SU-DHL-6 (cell line): ENCODE results near the gene DDX27.

Source experiments
- H2AFZ ChIP-seq: fragments of 200-600 bp; sonication (generic); 2 replicates; pipeline ENCODE4 v1.6.1; 2014; ENCODE audit warnings: low read depth, mild to moderate bottlenecking, moderate library complexity, mixed read lengths, antibody characterized with exemption, low read length; ENCODE audit not compliant: severe bottlenecking
- H3F3A ChIP-seq: fragments of 200-600 bp; shearing (Covaris generic); 2 replicates; pipeline ENCODE4 v1.6.0; 2016; ENCODE audit warnings: antibody characterized with exemption, mild to moderate bottlenecking; ENCODE audit not compliant: insufficient read depth
- H3K27ac ChIP-seq: fragments of 200-600 bp; sonication (generic); 2 replicates; pipeline ENCODE4 v1.5.1; 2016; ENCODE audit warnings: low read depth, mild to moderate bottlenecking, low read length, moderate library complexity, mixed read lengths
- H3K27me3 ChIP-seq: fragments of 200-600 bp; sonication (generic), shearing (Covaris generic); 2 replicates; pipeline ENCODE4 v1.6.0; 2014; ENCODE audit warnings: mild to moderate bottlenecking, low read length
- H3K36me3 ChIP-seq: fragments of 200-600 bp; sonication (generic); 2 replicates; pipeline ENCODE4 v1.6.1; 2014; ENCODE audit warnings: mild to moderate bottlenecking, low read length, mixed read lengths
- H3K4me2 ChIP-seq: fragments of 300-600, 200-600 bp; shearing (Covaris generic), sonication (generic); 2 replicates; pipeline ENCODE4 v1.6.0; 2014; ENCODE audit warnings: low read length, low read depth, mild to moderate bottlenecking; ENCODE audit not compliant: poor library complexity, severe bottlenecking
- H3K4me3 ChIP-seq: fragments of 200-600 bp; sonication (generic); 2 replicates; pipeline ENCODE4 v1.5.1; 2014; ENCODE audit warnings: antibody characterized with exemption, low read length, mild to moderate bottlenecking, mixed read lengths; ENCODE audit not compliant: insufficient read depth, poor library complexity, severe bottlenecking
- H3K79me2 ChIP-seq: fragments of 200-600 bp; sonication (generic); 2 replicates; pipeline ENCODE4 v1.6.1; 2014; ENCODE audit warnings: mild to moderate bottlenecking, low read length, moderate library complexity; ENCODE audit not compliant: insufficient read depth
- H3K9ac ChIP-seq: fragments of 200-600 bp; sonication (generic); 2 replicates; pipeline ENCODE4 v1.7.0; 2014; ENCODE audit warnings: mild to moderate bottlenecking, low read length
- H3K9me2 ChIP-seq: fragments of 200-600 bp; sonication (generic); replicated peaks from 2 replicates; pipeline ENCODE4 v1.6.1; 2014; ENCODE audit warnings: low read length; ENCODE audit not compliant: insufficient read depth
- H3K9me3 ChIP-seq: fragments of 200-600 bp; sonication (generic); 2 replicates; pipeline ENCODE4 v1.6.1; 2014; ENCODE audit warnings: low read length, mixed read lengths; ENCODE audit not compliant: insufficient read depth
- H4K20me1 ChIP-seq: fragments of 200-600 bp; sonication (generic); 2 replicates; pipeline ENCODE4 v1.6.1; 2014; ENCODE audit warnings: low read depth, mild to moderate bottlenecking, antibody characterized with exemption, low read length, moderate library complexity, mixed read lengths
- CTCF ChIP-seq: fragments of 200-600 bp; sonication (generic); IDR thresholded peaks from one replicate; pipeline ENCODE4 v1.5.1; 2017; ENCODE audit warnings: antibody characterized with exemption, mild to moderate bottlenecking, low read length, moderate library complexity; ENCODE audit not compliant: insufficient read depth, poor library complexity, severe bottlenecking
- EZH2phosphoT487 ChIP-seq: fragments of 200-600 bp; sonication (generic), shearing (Covaris generic); conservative IDR thresholded peaks from 2 replicates; pipeline ENCODE4 v1.6.1; 2018; ENCODE audit warnings: mild to moderate bottlenecking, antibody characterized with exemption, low read length, moderate library complexity, mixed read lengths

Gene DDX27

GRCh38 chr20:49171909-49172308 is 47.3 kb upstream of the DDX27 start:
- no peak overlapping the region for H3K27ac ChIP-seq

GRCh38 chr20:49172413-49172812 is 46.8 kb upstream of the DDX27 start:
- peaks cover 88% of the 10 kb centered on the region for H3K79me2 ChIP-seq
- H3K36me3 ChIP-seq, result 0 out of 2 replicates have a peak, but pooled peaks cover 3% of the 10 kb centered on the region
- H3K4me3 ChIP-seq, result no peak overlapping the region
- H2AFZ ChIP-seq, result no peak overlapping the region
- H3K9me3 ChIP-seq, result no peaks in the 10 kb centered on the region
- H4K20me1 ChIP-seq, result no peaks in the 10 kb centered on the region
- H3K9ac ChIP-seq, result no peak overlapping the region
- H3K27ac ChIP-seq, result no peak overlapping the region
- no peak overlapping the region for H3K4me2 ChIP-seq
- no peak for TF ChIP-seq EZH2phosphoT487
- TF ChIP-seq CTCF, result no peak
- H3K9me2 ChIP-seq, result no peaks in the 10 kb centered on the region
- no peaks in the 10 kb centered on the region for H3K27me3 ChIP-seq
- 0 out of 2 replicates have a peak, but pooled peaks cover 6% of the 10 kb centered on the region for H3F3A ChIP-seq

More at GRCh38 chr20:49171909-49172308, 47.3 kb upstream of the DDX27 start:
- Histone ChIP-seq H3K36me3 (0 out of 2 replicates have a peak, but pooled peaks cover 3% of the 10 kb centered on the region), H3K4me3 (no peak overlapping the region), H3K27me3 (no peaks in the 10 kb centered on the region), H3K9ac (no peak overlapping the region), H3K79me2 (peaks cover 88% of the 10 kb centered on the region), H3K9me3 (no peaks in the 10 kb centered on the region), H3K4me2 (no peak overlapping the region), H4K20me1 (no peaks in the 10 kb centered on the region), H2AFZ (no peak overlapping the region), H3K9me2 (no peaks in the 10 kb centered on the region), H3F3A (0 out of 2 replicates have a peak, but pooled peaks cover 6% of the 10 kb centered on the region)
- TF ChIP-seq EZH2phosphoT487 (no peak), CTCF (no peak)

- no peak overlapping the region for H2AFZ ChIP-seq
- H3K27me3 ChIP-seq, result no peaks in the 10 kb centered on the region
- H3K36me3 ChIP-seq, result 0 out of 2 replicates have a peak, but pooled peaks cover 7% of the 10 kb centered on the region
- H3K9me3 ChIP-seq, result no peaks in the 10 kb centered on the region
- 0 out of 2 replicates have a peak, but pooled peaks cover 6% of the 10 kb centered on the region for H3F3A ChIP-seq
- no peak for TF ChIP-seq EZH2phosphoT487
- no peak for TF ChIP-seq CTCF
- H3K79me2 ChIP-seq, result peaks cover 87% of the 10 kb centered on the region
- H3K9ac ChIP-seq, result no peak overlapping the region
- no peak overlapping the region for H3K4me2 ChIP-seq
- no peaks in the 10 kb centered on the region for H3K9me2 ChIP-seq
- H3K4me3 ChIP-seq, result no peak overlapping the region
- no peaks in the 10 kb centered on the region; the same call in 1 of the 2 replicates for H4K20me1 ChIP-seq
- no peak overlapping the region for H3K27ac ChIP-seq
Observed at GRCh38 chr20:49174183-49174582, 45.0 kb upstream of the DDX27 start.
